ENCODE data around the gene LETM1.
"Not testable (repeated sequence)": the region's sequence is repeated elsewhere in the genome, so short reads cannot be mapped to it uniquely, and the experiment has no call there.

Gene LETM1

DNA sequence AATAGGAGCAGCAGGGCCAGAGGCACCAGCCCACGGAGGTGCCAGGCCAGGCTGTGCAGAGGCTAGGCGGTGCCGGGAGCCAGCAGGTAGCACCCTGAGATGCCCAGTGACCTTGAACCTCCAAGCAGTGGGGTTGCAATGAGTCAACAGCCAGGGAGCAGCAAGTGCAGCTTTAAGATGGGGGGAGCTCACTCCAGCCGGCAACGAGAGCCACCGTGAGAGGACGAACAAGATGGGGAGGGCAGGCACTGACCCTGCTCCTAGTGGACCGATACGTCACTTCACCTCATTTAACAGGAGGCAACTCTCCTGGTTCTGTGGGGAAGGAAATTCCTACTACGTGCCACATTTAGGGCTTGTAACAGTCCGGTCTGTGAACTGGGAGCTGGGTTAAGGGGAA, 4.8 kb downstream of the LETM1 start:
- no peak for DNase-seq

DNA sequence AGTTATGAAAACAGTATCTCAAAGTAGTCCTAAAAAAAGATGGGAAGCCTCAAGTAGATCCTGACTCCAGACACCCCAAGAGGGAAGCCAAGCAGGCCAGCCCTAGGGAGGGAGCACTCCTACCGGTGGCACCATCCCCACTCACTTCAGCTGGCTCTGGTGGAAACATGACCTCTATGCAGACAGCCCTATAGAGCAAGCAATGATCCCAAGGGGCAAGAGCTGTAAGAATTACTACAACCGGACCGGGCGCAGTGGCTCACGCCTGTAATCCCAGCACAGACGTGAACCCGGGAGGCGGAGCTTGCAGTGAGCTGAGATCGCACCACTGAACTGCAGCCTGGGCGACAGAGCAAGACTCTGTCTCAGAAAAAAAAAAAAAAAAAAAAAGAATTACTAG, 5.7 kb downstream of the LETM1 start:
- DNase-seq, result no peak

DNA sequence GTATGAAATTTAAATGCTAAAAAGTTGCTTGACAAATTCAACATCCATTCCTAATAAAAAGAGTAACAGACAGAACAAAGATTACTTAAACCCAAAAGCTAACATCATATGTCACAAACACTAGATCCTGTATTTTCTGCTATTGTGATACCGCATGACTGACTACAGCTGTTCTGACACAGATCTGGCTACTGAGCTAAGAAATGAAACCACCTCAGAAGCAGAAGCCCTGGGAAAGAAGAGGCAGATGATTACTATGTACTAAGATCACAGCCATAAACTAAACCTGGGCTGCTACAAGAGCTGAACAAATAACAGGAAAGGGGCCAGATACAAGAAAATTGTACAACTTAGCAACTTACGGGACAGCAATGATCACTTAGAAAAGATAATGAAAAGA, 9.4 kb downstream of the LETM1 start:
- DNase-seq, result no peak

DNA sequence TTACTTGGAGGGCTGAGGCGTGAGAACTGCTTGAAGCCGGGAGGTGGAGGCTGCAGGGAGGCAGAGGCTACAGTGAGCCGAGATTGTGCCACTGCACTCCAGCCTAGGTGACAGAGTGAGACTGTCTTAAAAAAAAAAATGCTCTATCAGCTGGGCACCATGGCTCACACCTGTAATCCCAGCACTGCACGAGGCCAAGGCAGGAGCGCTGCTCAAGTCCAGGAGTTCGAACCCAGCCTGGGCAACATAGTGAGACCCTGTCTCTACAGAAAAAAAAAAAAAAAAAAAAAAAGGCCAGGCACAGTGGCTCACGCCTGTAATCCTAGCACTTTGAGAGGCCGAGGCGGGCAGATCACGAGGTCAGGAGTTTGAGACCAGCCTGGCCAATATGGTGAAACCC, 11.3 kb downstream of the LETM1 start:
- DNase-seq, result not testable (repeated sequence)

DNA sequence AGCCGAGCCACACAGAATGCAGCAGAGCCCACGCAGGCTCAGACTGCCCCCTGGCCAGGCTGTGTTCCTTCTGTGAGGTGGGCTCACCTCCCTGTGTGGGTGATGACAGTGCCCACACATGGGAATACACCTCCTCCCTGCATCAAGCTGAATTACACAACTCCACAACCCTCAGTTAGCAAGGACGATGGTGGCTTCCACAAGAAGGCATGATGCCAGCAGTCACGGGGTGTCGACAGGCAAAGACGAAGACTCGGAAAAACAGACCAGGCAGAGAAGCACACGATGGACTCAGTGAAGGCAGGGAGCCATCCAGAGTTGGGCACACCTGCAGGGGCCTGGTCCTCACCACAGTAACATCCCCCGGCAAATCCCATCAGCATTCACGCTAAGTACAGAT, 12.1 kb downstream of the LETM1 start:
- DNase-seq, result no peak

DNA sequence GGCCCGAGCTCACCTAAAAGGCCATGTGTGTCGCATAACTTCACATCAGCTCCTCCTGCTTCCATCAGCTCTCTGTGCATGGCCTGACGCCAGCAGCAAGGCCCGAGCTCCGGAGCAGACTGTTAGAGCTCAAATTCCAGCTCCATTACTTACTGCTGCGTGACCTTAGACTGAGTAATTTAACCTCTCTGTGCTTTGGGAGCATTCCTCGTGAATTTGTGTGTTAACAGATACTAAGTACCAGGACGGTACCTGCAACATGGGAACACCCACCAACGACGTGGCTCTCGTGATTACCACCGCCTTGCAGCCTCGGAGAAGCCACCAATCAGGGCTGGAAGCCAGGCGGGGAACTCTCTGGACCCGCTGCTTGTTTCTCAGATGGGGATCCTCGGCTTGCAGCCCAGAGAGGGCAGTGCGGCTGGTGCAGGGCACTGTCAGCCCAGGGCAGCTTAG, 12.9 kb downstream of the LETM1 start:
- no peak for DNase-seq

DNA sequence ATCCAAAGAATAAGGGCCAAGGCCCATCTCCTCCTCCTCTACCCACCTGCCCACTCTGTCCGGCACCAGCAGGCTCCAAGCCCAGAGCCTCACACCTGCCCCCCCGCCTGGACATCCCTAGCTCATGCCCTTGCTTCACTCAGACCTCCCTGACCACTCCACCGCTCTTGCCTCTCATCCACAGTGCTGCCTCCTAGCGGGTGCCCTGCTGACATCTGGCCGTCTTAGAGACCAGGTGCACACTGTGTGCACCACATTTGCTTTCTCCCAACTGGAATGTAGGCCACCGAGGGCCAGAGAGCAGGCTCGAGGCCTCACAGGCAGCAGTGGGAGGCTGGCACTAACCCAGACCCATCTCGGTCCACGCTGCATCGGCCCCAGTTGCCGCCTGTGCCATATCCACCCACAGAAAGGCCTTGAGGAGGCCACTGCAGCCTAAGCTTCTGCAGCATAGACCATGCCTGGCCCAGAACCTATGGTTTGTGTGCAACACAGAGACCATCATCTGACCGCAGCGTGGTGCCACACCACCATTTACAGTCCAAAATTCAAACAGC, 13.5 kb downstream of the LETM1 start:
- no peak for DNase-seq

DNA sequence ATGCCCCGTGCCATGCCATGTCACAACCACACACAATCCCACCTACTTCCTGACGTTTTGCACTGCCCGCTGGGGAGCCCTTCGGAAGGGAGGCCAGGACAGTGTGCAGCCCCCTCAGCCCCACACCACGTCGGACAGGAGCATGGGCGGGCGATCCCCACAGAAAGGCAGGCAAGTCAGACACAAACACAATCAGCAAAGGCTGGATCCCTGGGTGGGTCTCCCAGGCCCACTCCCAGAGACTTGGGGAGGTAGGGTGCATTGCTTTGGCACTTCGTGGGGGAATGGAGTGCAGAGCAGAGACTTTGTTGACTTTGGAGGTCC, 14.1 kb downstream of the LETM1 start:
- no peak for DNase-seq

DNA sequence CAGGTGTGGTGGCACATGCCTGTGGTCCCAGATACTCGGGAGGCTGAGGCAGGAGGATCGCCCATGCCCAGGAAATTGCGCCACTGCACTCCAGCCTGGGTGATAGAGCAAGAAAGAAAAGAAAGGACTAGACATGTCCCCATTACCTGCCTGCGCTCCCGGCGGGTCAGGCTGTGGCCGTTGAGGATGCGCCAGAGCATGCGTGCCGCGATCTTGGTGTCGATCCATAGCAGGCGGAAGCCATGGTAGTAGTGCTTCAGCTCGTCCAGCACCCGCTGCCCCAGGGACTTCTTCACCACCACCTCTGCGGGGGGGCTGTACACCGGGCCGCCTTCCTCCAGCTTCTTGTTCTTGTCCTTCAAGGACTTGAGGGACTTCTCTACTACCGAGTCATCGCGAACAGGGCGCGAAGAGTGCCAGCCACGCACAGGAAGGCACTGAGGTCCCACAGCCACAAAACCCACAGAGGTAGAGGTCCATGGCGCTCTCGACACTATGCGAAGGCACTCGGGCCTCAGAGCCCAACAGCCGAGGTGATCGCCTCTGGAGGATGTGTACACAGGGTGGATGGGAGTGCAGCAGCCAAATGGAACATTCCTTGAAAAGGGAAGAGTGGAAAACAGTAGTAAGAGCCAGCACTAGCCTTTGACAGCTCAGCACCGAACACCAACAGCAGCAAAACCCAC, 14.6 kb downstream of the LETM1 start:
- DNase-seq, result no peak

DNA sequence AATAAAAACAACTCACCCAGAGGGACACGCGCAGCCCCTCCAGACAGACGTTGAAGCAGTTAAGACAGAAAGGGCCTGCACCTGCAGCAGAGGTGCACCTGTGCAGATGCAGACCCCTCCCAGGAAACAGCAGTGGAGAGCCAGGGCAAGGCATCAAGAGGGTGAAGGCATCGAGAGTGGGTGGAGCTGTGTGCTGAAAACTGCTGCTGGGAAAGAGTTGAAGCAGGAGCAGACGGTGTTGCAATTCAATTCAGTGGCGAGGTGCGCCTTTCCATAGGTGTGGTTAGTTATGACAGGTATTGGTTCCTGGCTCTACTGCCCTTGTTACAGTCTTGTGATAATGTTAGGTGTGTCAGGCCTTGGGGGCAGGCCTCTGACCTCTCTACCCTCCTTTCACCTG, 16.7 kb downstream of the LETM1 start:
- no peak for DNase-seq

DNA sequence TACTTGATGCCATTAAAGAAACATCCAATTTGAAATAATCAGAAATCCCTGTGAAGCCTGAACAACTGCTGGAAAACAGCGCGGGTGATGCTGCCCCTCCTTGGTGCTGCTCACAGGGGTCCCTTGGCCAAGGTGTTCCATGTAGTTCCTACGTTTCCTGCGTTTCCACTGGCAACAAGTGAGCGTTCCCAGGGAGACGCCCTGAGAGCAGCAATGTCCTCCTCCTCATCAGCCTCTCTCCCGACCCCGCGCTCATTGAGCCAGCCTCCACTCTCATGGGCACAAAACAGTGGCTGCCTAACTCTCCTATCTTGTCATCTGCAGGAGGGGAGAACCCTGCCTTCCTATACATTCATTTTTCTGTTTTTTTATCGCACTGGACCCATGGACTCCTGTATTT, 18.9 kb downstream of the LETM1 start:
- DNase-seq, result no peak

DNA sequence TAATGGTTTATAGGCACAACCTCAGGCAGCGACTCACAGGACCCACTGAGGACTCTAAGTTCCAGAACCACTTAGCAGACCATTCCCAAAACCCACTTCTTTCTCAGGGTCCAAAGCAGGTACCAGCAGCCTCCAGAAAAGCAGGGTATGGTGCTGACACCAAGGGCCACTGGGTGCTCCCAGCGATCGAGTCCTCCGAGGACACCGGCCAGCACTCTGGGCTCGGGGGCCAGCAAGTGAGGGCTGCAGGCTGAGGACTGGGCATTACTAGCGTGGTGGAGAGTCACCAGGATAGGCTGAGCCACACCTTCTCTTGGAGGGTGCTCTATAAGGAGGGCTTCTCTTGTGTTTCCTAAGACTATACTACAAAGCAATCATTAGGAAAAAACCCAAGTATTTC, 19.3 kb downstream of the LETM1 start:
- no peak for DNase-seq

DNA sequence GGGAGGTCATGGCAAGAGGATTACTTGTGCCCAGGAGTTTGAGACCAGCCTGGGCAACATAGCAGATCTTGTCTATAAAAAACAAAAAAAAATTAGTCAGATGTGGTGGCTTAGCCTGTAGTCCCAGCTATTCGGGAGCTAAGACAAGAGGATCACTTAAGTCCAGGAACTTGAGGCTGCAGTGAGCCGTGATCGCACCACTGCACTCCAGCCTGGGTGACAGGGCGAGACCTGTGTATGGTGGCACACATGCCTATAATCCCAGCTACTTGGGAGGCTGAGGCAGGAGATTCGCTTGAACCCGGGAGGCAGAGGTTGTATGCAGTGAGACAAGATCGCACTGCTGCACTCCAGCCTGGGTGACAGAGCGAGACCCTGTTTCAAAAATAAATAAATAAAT, 20.1 kb downstream of the LETM1 start:
- not testable (repeated sequence) for DNase-seq

DNA sequence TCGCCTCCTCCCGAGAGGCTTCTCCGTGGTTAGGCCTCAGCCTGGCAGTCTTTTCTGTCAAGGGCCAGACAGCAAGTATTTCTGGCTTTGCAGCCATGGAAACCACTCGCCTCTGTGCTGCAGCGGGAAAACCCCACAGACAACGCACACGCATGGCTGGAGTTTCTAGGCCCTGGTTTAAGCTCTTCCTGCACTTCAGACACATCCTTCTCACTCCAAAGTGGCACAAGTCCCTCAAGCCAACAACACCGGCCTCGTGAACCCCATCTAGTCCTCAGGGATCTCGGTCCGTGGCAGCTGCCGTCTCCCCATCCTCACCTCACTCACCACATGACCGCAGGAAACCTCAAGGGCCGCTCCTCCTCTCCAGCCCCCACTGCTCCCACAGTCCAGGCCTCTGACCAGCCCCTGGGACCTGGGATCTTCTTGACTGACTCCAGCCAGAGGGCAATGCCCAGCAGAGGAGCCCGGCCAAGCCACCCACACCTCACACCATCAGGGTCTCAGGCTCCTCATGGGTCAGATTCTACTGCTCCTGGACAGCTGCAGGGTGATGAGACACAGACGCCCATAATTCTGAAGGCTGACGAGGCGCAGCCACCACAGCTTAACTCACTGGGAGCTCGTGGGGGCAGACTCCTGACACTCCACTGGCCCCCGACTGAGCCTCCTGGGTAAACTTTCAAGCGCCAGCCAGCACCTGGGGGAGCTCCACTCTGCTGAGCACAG, 21.7 kb downstream of the LETM1 start:
- no peak for DNase-seq

DNA sequence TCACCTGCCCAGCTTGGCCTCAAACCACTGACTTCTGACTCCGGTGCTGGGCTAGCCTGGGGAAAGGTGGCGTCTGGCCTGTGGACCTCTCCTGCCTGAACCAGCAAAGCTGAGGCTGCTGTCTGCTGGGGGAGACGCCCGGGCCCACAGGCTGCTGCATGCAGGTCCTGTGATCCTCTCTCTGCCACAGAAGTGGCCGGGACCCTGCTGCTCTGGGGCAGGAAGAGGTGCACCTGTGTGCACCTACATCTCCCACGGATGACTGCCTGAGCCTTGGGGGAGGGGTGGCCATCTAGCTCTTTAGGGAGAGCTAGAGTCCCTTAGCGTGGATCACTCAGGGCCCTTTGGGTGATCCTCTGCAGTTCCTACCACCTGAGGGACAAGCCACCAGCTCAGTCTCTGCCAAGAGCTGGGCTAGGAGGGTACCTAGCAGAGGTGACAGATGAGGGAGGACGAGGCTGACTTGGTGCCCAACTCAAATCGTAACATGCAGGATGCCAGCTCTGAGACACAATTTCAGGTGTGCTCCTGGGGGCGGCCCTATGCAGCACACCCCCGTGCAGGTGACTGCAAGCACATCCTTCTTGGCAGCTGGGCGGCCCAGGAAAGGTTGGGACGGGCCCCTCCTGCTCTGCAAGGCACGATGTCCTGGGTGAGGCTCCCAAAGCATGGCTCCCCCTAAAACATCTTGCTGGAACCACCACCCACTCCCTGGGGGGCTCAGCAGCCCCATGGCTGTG, 22.5 kb downstream of the LETM1 start:
- no peak for DNase-seq

DNA sequence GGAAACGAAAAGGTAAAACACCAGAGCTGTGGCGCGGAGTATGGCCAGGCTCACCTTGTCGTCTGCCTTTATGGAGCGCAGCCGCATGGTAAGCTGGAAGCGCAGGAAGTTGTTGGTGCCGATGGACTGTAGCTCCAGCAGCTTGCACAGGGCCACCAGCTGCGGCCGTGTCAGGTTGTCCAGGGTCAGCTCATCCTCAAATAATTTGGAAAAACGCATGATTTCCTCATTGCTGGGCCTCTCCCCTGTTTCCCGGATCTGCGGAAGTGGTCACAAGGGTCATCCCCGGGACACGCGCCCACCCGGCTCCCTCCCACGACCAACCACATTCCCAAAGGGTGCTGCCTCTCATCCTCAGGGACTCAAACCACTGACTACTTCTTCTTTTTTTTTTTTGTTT, 23.3 kb downstream of the LETM1 start:
- no peak for DNase-seq

DNA sequence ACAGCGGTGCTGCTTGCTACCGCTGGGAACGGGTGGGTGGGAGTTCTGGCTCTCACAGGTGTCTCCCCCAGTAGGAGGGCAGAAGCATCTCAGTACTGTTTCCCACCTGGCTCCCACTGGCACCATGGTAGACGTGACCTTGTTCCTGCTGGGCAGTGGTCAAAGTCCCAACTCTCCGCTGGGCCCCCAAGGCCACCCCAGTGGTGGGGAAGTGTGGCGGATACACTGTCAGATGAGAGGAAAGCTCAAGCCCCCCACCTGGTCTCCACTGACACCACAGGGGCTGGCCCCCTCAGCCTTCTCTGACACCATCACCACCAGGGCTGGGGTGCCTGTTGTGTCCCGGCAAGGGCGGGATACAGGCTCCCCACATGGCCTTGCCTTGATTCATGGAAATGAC, 24.6 kb downstream of the LETM1 start:
- DNase-seq, result no peak

DNA sequence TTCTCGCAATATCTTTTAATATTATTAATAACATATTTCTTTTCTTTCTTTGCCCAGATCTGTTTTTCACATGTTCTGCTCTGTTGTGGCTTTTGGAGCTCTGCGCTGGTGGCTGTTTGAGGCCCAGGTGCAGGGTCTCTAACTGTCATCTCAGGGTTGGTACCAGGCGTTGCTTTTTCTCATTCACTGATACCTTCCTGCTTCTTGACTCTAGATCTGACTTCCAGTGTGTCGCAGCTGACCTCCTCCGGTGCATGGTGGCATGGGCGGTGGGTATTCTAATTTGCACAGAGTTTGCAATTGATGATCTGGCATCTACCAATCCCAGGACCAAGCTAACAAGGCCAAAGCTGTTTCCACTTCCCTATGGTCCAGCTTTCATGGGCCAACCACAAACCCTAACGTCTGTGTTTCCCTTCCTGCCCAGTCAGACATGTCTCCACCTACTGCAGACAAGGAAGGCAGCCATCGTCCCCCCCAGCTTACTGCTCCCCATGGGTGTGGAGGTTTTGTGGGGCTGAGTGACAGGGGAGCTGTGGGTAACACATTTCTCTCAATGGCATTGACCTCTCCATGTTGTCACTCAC, 25.2 kb downstream of the LETM1 start:
- no peak for DNase-seq

DNA sequence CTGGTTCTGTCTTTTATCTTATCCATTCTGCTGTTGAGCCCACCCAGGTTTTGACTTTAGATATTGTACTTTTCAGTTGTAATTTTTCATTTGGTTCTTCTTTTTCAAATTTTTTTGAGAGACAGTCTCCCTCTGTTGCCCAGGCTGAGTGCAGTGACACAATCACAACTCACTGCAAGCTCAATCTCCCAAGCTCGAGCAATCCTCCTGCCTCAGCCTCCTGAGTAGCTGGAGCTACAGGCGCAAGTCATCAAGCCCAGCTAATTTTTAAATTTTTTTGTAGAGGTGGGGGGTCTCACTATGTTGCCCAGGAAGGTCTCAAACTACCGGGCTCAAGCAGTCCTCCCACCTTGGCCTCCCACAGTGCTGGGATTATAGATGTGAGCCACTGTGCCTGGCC, 25.7 kb downstream of the LETM1 start:
- no peak for DNase-seq

DNA sequence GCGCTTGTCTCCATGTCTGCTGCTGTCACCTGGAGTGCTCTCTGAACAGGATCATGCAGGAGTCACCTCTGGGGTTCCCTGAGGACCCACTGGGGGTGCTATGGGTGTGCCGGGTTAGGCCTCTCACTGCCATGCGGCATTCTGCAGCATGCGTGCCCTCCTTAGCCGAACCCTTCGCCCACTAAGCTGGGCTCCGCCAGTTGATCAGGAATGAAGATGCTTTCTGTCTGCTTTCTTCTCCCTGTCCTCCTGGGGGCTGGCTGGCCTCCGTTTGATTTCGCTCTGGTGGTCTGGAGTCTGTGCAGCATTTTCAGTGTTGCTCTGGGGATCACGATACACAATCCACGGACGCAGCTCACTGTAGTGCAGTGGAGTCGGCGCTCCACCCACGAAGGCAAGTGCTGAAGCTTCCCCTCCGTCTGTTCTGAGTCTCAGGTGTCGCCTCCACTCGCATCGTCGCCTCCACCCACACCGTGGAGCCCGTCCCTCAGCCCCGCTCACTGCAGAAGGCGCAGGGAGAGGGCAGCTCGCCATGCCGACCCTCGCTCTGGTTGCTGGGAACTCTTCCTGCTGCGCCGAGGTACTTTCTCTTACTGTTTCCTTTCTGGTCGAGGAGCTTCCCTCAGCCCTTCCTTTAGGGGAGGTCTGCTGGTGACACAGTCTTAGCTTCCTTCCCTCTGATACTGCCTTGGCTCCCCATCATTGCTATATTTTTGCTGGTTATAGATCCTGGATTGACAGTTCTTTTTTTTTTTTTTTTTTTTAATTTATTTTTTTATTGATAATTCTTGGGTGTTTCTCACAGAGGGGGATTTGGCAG, 29.2 kb downstream of the LETM1 start:
- no peak for DNase-seq

DNA sequence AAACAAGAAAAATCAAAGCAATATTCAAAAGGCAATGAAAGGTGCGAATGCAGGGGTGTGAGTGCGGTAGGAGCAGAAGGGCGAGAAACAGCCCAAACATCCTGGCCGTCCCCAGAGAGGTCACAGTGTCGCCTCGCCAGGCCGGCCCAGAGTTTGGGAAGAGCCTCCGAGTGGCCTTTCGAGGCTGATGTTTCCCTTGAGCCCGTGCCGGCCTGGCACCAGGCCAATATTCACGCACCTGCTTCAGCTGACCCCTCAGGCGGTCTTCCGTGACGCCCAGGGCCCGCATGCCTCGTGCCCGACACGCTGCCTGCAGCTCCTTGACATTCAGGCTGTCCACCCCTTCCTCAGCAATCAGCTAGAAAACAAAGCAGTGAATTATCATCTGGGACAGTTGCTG, 30.6 kb downstream of the LETM1 start:
- DNase-seq, result no peak

DNA sequence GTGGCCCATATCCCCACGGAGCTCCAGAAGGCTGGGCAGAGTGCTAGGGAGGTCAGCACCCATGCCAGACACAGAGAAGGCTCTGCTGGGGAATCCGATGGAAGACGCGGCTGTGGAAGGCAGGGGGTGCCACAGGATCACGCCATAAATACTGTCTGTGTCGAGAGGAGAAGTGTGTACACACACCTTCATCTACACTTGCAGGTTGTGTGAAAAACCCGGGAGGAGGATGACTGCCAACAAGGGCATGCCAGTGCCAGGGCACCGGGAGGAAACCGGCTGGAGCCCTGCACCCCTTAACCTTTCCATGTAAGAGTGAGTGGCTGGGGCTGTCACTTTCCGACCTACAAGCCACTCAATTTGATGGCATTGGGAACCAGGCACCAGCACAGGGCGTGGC, 31.2 kb downstream of the LETM1 start:
- DNase-seq, result no peak

DNA sequence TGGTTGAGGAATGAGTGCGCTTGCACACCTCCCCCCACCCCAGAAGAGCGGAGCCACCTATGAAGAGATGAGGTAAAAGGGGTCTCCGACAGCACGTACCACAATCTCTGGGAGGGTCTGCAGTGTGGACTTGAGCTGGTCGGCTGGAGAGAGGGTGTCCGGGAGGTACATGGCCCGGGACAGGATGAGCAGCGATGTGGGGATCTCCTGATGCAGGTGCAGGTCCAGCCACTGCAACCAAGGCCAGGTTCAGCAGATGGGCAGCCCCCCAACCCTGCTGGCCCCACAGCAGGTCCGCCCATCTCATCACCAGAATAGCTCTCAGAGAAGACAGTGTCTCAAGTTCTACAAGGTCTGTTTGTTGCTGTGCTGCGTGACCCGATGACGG, 32.4 kb downstream of the LETM1 start:
- no peak for DNase-seq
